Thymus (tissue), 11 donors: Measurements from ENCODE around the gene GPR25. TPM values are rescaled to one million over a fixed set of nuclear protein-coding genes. Genes with fewer than 3 reads are reported as not detected.

ENCODE experiments used
- DNase-seq, 9 donors: peaks; one replicate each; pipeline ENCODE4 v3.0.0-alpha.2; 2013; ENCODE audit warnings: low spot score in 9 of 9, low read depth in 6 of 9, missing footprints in 1 of 9
- H3K27ac ChIP-seq, 2 donors: one replicate each; pipeline ENCODE4 v1.5.1; 2013; ENCODE audit warnings: control low read depth in 1 of 2, low read depth in 1 of 2, low read length in 1 of 2, mild to moderate bottlenecking in 1 of 2, moderate library complexity in 1 of 2
- H3K27me3 ChIP-seq, 2 donors: one replicate each; pipeline ENCODE4 v1.5.1; 2013; ENCODE audit warnings: low read length in 1 of 2; ENCODE audit not compliant: control insufficient read depth in 2 of 2, insufficient read depth in 1 of 2
- H3K36me3 ChIP-seq, 2 donors: one replicate each; pipeline ENCODE4 v1.5.1; 2013; ENCODE audit warnings: low read length in 1 of 2, mild to moderate bottlenecking in 1 of 2, moderate library complexity in 1 of 2; ENCODE audit not compliant: control insufficient read depth in 2 of 2, insufficient read depth in 2 of 2
- H3K4me1 ChIP-seq, 2 donors: one replicate each; pipeline ENCODE4 v1.5.1; 2013; ENCODE audit warnings: low read length in 2 of 2; ENCODE audit not compliant: control insufficient read depth in 2 of 2, insufficient read depth in 2 of 2
- H3K4me3 ChIP-seq, 2 donors: one replicate each; pipeline ENCODE4 v1.5.1; 2013; ENCODE audit warnings: low read length in 2 of 2, control low read depth in 1 of 2, mild to moderate bottlenecking in 1 of 2
- H3K9me3 ChIP-seq, 2 donors: one replicate each; pipeline ENCODE4 v1.5.1; 2013; ENCODE audit warnings: low read length in 1 of 2, mild to moderate bottlenecking in 1 of 2; ENCODE audit not compliant: control insufficient read depth in 2 of 2, insufficient read depth in 1 of 2
- WGBS: extraction: QIAGEN DNeasy Blood & Tissue Kit; methylation state at CpG from one replicate; pipeline ENCODE4 v1.1.7; 2013; 5-methylcytosine and 5-hydroxymethylcytosine counted together
- polyA plus RNA-seq: library from polyadenylated mRNA; stranded (reverse); fragments of 200-250 nt; gene quantifications from one replicate; pipeline ENCODE4 v1.2.3, GENCODE V29; 2013
- total RNA-seq: library from RNA; stranded (reverse); fragments of 120-200 nt; gene quantifications from one replicate; pipeline ENCODE4 v1.2.4, GENCODE V29; 2013
- donor health status: healthy.

The GPR25 gene
- total and polyA plus RNA-seq, 2 donors: 0.05 to 0.07 TPM

DNA sequence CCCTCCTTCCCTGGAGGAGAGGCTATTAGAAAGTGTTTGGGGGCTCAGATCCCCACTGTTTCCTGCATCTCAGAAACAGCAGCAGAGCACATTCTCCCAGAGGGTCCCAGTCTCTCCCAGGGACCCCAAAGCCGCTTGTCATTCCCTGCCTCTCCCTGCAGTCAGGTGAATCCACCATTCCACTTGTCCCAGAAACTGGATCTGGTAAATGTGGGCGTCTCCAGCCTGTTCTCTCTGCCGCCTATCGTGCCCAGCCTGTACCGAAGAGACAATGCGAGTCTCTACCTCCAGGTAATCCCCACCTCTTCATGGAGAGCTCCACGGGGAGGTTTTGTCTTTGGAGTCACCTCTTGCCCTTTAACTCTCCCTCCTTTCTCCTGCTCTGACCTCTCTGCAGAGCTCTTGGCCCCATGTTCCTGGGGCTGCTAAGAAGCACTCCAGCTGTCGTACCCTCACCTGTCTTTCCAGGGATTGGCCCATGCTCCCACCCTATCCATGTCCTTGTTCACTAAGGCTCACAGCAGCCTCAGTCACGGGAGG lies 48.9 kb downstream of the GPR25 start:
- 93% methylated on average over 9 of the region's 9 CpGs for WGBS
- no peaks in the 10 kb centered on the region for H3K36me3 ChIP-seq
- H3K4me1 ChIP-seq: no peaks in the 10 kb centered on the region
- DNase-seq: no peak
- H3K27ac ChIP-seq: no peak overlapping the region
- H3K9me3 ChIP-seq: no peaks in the 10 kb centered on the region
- H3K27me3 ChIP-seq: no peaks in the 10 kb centered on the region
- H3K4me3 ChIP-seq: no peak overlapping the region

DNA sequence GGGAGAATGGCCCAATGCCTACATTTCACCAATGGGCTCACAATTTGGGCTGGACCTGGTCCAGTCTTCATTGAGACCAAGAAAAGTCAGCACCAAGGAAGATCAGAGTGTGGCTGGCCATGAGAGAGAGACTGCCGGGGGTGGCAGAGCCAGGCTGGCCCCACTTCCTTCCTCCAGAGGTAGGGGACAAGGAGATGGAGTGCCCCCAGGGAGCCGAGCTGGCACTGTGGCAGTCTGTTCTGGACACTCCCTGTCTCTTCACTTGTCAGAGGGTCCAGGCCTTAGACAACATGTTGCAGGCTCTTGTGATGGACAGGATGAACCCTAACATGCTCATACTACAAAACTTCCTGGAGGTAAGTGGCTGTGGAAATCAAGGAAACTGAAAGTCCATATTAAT lies 49.6 kb downstream of the GPR25 start:
- DNase-seq: no peak
- H3K27me3 ChIP-seq: no peaks in the 10 kb centered on the region
- no peaks in the 10 kb centered on the region for H3K4me1 ChIP-seq
- no peaks in the 10 kb centered on the region for H3K36me3 ChIP-seq
- H3K4me3 ChIP-seq: no peak overlapping the region
- WGBS: 87% methylated on average over 2 of the region's 2 CpGs
- H3K27ac ChIP-seq: no peak overlapping the region
- H3K9me3 ChIP-seq: no peaks in the 10 kb centered on the region

DNA sequence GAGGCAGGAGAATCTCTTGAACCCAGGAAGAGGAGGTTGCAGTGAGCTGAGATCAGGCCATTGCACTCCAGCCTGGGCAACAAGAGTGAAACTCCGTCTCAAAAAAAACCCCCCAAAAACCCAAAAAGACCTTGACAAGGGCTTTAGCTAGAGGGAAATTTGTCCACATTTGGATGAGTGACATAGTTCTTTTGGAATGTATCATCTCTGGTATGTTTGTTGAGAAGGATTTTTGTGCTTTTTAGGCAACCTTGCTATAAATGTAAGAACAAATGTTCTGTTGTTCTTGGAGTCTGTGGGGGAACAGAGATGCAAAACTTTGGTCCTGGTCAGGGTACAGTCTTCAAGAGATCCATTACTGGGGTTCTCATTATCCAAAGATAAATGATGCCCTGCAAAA lies 50.8 kb downstream of the GPR25 start:
- H3K36me3 ChIP-seq: no peaks in the 10 kb centered on the region
- H3K9me3 ChIP-seq: no peaks in the 10 kb centered on the region
- H3K27ac ChIP-seq: no peak overlapping the region
- no peaks in the 10 kb centered on the region for H3K4me1 ChIP-seq
- H3K4me3 ChIP-seq: no peak overlapping the region
- WGBS: 88% methylated on average over 1 of the region's 1 CpG
- no peak for DNase-seq
- no peaks in the 10 kb centered on the region for H3K27me3 ChIP-seq

Other genes starting within 250 kb of the GPR25 start
- 28.8 TPM for gene DDX59, start 203.1 kb upstream of the GPR25 start, total RNA-seq
- 54.0 TPM for gene DDX59, start 203.1 kb upstream of the GPR25 start, polyA plus RNA-seq
- gene CAMSAP2, start 134.1 kb upstream of the GPR25 start, total RNA-seq: 6.5 TPM
- gene CAMSAP2, start 134.1 kb upstream of the GPR25 start, polyA plus RNA-seq: 9.2 TPM
- gene INAVA, start 21.9 kb downstream of the GPR25 start, total RNA-seq: 2.7 TPM
- 6.4 TPM for gene INAVA, start 21.9 kb downstream of the GPR25 start, polyA plus RNA-seq
- 8.2 TPM for gene KIF21B, start 150.7 kb downstream of the GPR25 start, total RNA-seq
- 7.3 TPM for gene KIF21B, start 150.7 kb downstream of the GPR25 start, polyA plus RNA-seq
- gene CACNA1S, start 239.4 kb downstream of the GPR25 start, total RNA-seq: 0.09 TPM
- 0.05 TPM for gene CACNA1S, start 239.4 kb downstream of the GPR25 start, polyA plus RNA-seq